K562 (cell line): ENCODE data around the gene FOXD2. TPM values are rescaled to one million over a fixed set of nuclear protein-coding genes. Genes with fewer than 3 reads are reported as not detected.

ENCODE experiments used
- DNMT1 ChIP-seq: fragments of 450-650 bp; IDR thresholded peaks from 2 replicates; pipeline ENCODE4 v1.6.1; 2016; ENCODE audit warnings: antibody characterized with exemption, mild to moderate bottlenecking
- EP300 ChIP-seq: IDR thresholded peaks from 2 replicates; pipeline ENCODE4 v1.6.1; 2012; ENCODE audit warnings: low read length, improper control_type of control experiment
- GABPA ChIP-seq: fragments of 200-800 bp; sonication (Bioruptor generic); conservative IDR thresholded peaks from 2 replicates; pipeline ENCODE4 v1.6.1; 2016; ENCODE audit warnings: low read depth, missing genetic modification characterization, missing compliant biosample characterization
- GABPB1 ChIP-seq: sonication (generic); formaldehyde crosslinking; IDR thresholded peaks from 2 replicates; pipeline ENCODE4 v1.8.0; 2022; ENCODE audit warnings: mild to moderate bottlenecking, missing genetic modification reagents
- JUN ChIP-seq, 2 experiments: sonication (generic) in 1 of 2; formaldehyde crosslinking in 1 of 2; IDR thresholded peaks; 2 replicates each; pipeline versions ENCODE4 v1.6.1 to v1.8.0; 2012 to 2022; ENCODE audit warnings: borderline replicate concordance in 2 of 2, mild to moderate bottlenecking in 2 of 2, improper control_type of control experiment in 1 of 2, low read depth in 1 of 2, low read length in 1 of 2, missing genetic modification reagents in 1 of 2
- KLF13 ChIP-seq: fragments of 450-650 bp; IDR thresholded peaks from 2 replicates; pipeline ENCODE4 v1.6.1; 2016; ENCODE audit warnings: missing genetic modification characterization, low read depth, mild to moderate bottlenecking, missing compliant biosample characterization, moderate library complexity, borderline replicate concordance
- RBM22 ChIP-seq: fragments of 200-400 bp; formaldehyde crosslinking; IDR thresholded peaks from 2 replicates; pipeline ENCODE4 v1.6.1; 2018; ENCODE audit warnings: low read length, low read depth; ENCODE audit not compliant: poor library complexity, severe bottlenecking
- THAP7 ChIP-seq: fragments of 250-450 bp; sonication (Bioruptor Pico); IDR thresholded peaks from 2 replicates; pipeline ENCODE4 v1.5.0; 2021
- ZNF280A ChIP-seq: fragments of 450-650 bp; IDR thresholded peaks from 2 replicates; pipeline ENCODE4 v1.6.1; 2018; ENCODE audit warnings: mild to moderate bottlenecking, low read depth; ENCODE audit not compliant: partially characterized antibody
- ZNF318 ChIP-seq, 2 experiments: fragments of 450-650 bp; IDR thresholded peaks; 2 replicates each; pipeline ENCODE4 v1.6.1; 2016; ENCODE audit warnings: mild to moderate bottlenecking in 2 of 2, borderline replicate concordance in 1 of 2, low read depth in 1 of 2, moderate library complexity in 1 of 2
- polyA plus RNA-seq, 8 experiments: library from polyadenylated mRNA; depleted of rRNA in 4 of 8; stranded (reverse) in 5 of 8; unstranded in 3 of 8; fragments of >200 nt; fragmentation: Nextera tagmentation in 2 of 8; fragmentation: Illumina TruSeq in 1 of 8; extraction: Ambion mirVana in 2 of 8; extraction: Trizol in 1 of 8; gene quantifications; 2 replicates each; pipeline versions ENCODE4 v1.2.1 to v1.2.3, GENCODE V29; 2011 to 2014; ENCODE audit warnings: inconsistent platforms in 1 of 8, missing spikeins in 1 of 8
- total RNA-seq, 7 experiments: library from RNA; depleted of rRNA in 6 of 7; stranded (reverse); fragments of >200 nt in 6 of 7; fragmentation: Illumina TruSeq in 2 of 7; extraction: Trizol in 2 of 7; gene quantifications; 2 replicates each; pipeline versions ENCODE4 v1.2.1 to v1.2.3, GENCODE V29; 2011 to 2021; ENCODE audit warnings: low replicate concordance in 1 of 7
- TF ChIP-seq, protein P1 (sequence below): fragments of 450-650 bp; formaldehyde crosslinking; IDR thresholded peaks from 2 replicates; pipeline ENCODE4 v1.4.0; 2022; ENCODE audit warnings: mild to moderate bottlenecking, moderate library complexity
- TF ChIP-seq, protein P2 (sequence below): fragments of 250-450 bp; sonication (Bioruptor Pico); IDR thresholded peaks from 2 replicates; pipeline ENCODE4 v1.5.0; 2020; ENCODE audit warnings: mild to moderate bottlenecking, borderline replicate concordance

The FOXD2 gene
- total and polyA plus RNA-seq, 9 of the 15 experiments (the other 6 are each of a cell fraction or from before 2014, with no cell fraction given) = 0.06 to 1.2 (median 0.22) TPM

GRCh38 chr1:47437447-47438164 lies at the start of gene FOXD2 (continued):
- TF ChIP-seq ZNF318 (IDR thresholded peaks at IDR 0.05; ENCODE audit: borderline replicate concordance in 1 of 2, low read depth in 1 of 2) (no peak), GABPB1 (CRISPR knock-in tag) (peak; percentile 80), DNMT1 (no peak), RBM22 (no peak), THAP7 (CRISPR knock-in tag) (no peak), JUN (IDR thresholded peaks at IDR 0.05; ENCODE audit: borderline replicate concordance, low read depth, low read length) (no peak), JUN (CRISPR knock-in tag; IDR thresholded peaks at IDR 0.05; ENCODE audit: borderline replicate concordance) (no peak), KLF13 (tag) (no peak), ZNF280A (no peak), GABPA (tag) (peak; percentile 69; the same call in 1 of the 2 replicates), EP300 (no peak)
- TF ChIP-seq, protein P1, sequence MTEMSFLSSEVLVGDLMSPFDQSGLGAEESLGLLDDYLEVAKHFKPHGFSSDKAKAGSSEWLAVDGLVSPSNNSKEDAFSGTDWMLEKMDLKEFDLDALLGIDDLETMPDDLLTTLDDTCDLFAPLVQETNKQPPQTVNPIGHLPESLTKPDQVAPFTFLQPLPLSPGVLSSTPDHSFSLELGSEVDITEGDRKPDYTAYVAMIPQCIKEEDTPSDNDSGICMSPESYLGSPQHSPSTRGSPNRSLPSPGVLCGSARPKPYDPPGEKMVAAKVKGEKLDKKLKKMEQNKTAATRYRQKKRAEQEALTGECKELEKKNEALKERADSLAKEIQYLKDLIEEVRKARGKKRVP (CRISPR knock-in tag) = no peak
- TF ChIP-seq, protein P2, sequence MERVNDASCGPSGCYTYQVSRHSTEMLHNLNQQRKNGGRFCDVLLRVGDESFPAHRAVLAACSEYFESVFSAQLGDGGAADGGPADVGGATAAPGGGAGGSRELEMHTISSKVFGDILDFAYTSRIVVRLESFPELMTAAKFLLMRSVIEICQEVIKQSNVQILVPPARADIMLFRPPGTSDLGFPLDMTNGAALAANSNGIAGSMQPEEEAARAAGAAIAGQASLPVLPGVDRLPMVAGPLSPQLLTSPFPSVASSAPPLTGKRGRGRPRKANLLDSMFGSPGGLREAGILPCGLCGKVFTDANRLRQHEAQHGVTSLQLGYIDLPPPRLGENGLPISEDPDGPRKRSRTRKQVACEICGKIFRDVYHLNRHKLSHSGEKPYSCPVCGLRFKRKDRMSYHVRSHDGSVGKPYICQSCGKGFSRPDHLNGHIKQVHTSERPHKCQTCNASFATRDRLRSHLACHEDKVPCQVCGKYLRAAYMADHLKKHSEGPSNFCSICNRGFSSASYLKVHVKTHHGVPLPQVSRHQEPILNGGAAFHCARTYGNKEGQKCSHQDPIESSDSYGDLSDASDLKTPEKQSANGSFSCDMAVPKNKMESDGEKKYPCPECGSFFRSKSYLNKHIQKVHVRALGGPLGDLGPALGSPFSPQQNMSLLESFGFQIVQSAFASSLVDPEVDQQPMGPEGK (CRISPR knock-in tag) = no peak
